ENCODE data around the gene MAPRE2. TPM values are rescaled to one million over a fixed set of nuclear protein-coding genes. Genes with fewer than 3 reads are reported as not detected.

The MAPRE2 gene
- polyA plus RNA-seq, 1 donor from 2014 or later, result 58.9 TPM

DNA sequence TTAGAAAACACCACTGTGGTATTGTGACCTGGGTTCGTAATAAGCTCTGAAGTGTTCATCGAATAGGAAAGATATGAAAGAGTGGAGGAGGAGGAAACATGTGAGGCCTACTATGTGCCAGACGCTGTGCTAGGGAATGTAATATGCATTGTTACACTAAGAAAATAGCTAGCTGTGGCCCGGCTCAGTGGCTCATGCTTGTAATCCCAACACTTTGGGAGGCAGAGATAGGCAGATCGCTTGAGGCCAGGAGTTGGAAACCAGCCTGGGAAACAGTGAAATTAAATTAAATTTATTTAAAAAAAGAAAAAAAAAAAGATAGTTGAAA is 150.4 kb downstream of the MAPRE2 start:
- TF ChIP-seq EZH2 (IDR thresholded peaks at IDR 0.05; ENCODE audit: borderline replicate concordance, insufficient read depth, low read length, poor library complexity, severe bottlenecking), result no peak
- TF ChIP-seq RAD21 (conservative IDR thresholded peaks at IDR 0.05), result no peak
- no peak for TF ChIP-seq SMC3 (conservative IDR thresholded peaks at IDR 0.05; ENCODE audit: poor library complexity)
- TF ChIP-seq, protein P1, sequence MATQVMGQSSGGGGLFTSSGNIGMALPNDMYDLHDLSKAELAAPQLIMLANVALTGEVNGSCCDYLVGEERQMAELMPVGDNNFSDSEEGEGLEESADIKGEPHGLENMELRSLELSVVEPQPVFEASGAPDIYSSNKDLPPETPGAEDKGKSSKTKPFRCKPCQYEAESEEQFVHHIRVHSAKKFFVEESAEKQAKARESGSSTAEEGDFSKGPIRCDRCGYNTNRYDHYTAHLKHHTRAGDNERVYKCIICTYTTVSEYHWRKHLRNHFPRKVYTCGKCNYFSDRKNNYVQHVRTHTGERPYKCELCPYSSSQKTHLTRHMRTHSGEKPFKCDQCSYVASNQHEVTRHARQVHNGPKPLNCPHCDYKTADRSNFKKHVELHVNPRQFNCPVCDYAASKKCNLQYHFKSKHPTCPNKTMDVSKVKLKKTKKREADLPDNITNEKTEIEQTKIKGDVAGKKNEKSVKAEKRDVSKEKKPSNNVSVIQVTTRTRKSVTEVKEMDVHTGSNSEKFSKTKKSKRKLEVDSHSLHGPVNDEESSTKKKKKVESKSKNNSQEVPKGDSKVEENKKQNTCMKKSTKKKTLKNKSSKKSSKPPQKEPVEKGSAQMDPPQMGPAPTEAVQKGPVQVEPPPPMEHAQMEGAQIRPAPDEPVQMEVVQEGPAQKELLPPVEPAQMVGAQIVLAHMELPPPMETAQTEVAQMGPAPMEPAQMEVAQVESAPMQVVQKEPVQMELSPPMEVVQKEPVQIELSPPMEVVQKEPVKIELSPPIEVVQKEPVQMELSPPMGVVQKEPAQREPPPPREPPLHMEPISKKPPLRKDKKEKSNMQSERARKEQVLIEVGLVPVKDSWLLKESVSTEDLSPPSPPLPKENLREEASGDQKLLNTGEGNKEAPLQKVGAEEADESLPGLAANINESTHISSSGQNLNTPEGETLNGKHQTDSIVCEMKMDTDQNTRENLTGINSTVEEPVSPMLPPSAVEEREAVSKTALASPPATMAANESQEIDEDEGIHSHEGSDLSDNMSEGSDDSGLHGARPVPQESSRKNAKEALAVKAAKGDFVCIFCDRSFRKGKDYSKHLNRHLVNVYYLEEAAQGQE (IDR thresholded peaks at IDR 0.05; ENCODE audit: borderline replicate concordance), result no peak
- no peak for TF ChIP-seq POLR2AphosphoS5 (IDR thresholded peaks at IDR 0.05)
- TF ChIP-seq, protein P2, sequence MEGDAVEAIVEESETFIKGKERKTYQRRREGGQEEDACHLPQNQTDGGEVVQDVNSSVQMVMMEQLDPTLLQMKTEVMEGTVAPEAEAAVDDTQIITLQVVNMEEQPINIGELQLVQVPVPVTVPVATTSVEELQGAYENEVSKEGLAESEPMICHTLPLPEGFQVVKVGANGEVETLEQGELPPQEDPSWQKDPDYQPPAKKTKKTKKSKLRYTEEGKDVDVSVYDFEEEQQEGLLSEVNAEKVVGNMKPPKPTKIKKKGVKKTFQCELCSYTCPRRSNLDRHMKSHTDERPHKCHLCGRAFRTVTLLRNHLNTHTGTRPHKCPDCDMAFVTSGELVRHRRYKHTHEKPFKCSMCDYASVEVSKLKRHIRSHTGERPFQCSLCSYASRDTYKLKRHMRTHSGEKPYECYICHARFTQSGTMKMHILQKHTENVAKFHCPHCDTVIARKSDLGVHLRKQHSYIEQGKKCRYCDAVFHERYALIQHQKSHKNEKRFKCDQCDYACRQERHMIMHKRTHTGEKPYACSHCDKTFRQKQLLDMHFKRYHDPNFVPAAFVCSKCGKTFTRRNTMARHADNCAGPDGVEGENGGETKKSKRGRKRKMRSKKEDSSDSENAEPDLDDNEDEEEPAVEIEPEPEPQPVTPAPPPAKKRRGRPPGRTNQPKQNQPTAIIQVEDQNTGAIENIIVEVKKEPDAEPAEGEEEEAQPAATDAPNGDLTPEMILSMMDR (IDR thresholded peaks at IDR 0.05; ENCODE audit: poor library complexity, severe bottlenecking), result no peak
- TF ChIP-seq EP300 (conservative IDR thresholded peaks at IDR 0.05; ENCODE audit: poor library complexity, severe bottlenecking), result no peak
- no peak for TF ChIP-seq MXI1 (conservative IDR thresholded peaks at IDR 0.05; ENCODE audit: poor library complexity, severe bottlenecking)
- TF ChIP-seq TAF1 (IDR thresholded peaks at IDR 0.05; ENCODE audit: low read depth), result no peak
- H3K36me3 ChIP-seq (ENCODE audit: insufficient read depth, low read length), result no peaks in the 10 kb centered on the region
- H4K20me1 ChIP-seq (ENCODE audit: insufficient read depth), result no peaks in the 10 kb centered on the region
- no peak overlapping the region for H3K27ac ChIP-seq (ENCODE audit: low read length)
- no peaks in the 10 kb centered on the region for H3F3A ChIP-seq (ENCODE audit: insufficient read depth, low read length, poor library complexity, severe bottlenecking)
- no peaks in the 10 kb centered on the region for H3K27me3 ChIP-seq (ENCODE audit: insufficient read depth, low read depth, low read length)
- no peak overlapping the region for H3K4me2 ChIP-seq (ENCODE audit: low read length)
- H3K9ac ChIP-seq (ENCODE audit: low read length), result no peak overlapping the region
- no peak overlapping the region for H3K4me3 ChIP-seq (ENCODE audit: low read length)
- no peaks in the 10 kb centered on the region for H3K9me3 ChIP-seq (ENCODE audit: low read length)
- no peaks in the 10 kb centered on the region for H3K9me2 ChIP-seq (ENCODE audit: insufficient read depth, low read length)
- no peaks in the 10 kb centered on the region for H3K79me2 ChIP-seq (replicated peaks; ENCODE audit: insufficient read depth, low read length)
- H2AFZ ChIP-seq (ENCODE audit: low read depth, low read length), result no peak overlapping the region

DNA sequence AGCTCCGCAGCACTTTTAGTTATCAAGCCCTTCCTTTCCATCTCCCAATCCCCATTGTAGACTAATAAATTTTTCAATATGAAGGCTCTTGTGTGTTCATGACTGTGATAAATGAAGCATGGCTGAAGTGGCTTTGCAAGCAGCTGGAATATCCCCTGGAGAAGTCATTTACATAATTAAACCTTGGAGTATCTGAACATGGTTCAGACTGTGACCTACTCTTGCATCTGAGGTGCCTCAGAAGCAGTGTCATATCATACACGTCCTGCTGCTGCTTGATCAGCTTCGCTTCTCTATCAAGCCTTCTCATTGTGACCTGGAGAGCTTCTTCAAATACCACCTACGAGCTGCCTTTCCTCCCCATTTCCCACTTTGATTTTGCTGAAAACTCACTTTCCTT is 151.2 kb downstream of the MAPRE2 start:
- no peak for TF ChIP-seq TAF1 (IDR thresholded peaks at IDR 0.05; ENCODE audit: low read depth)
- no peak for TF ChIP-seq EZH2 (IDR thresholded peaks at IDR 0.05; ENCODE audit: borderline replicate concordance, insufficient read depth, low read length, poor library complexity, severe bottlenecking)
- no peak for TF ChIP-seq EP300 (conservative IDR thresholded peaks at IDR 0.05; ENCODE audit: poor library complexity, severe bottlenecking)
- no peak for TF ChIP-seq SMC3 (conservative IDR thresholded peaks at IDR 0.05; ENCODE audit: poor library complexity)
- TF ChIP-seq RAD21 (conservative IDR thresholded peaks at IDR 0.05), result no peak
- TF ChIP-seq, protein P1 (IDR thresholded peaks at IDR 0.05; ENCODE audit: borderline replicate concordance), result no peak
- H2AFZ ChIP-seq (ENCODE audit: low read depth, low read length), result no peak overlapping the region
- no peak overlapping the region for H3K27ac ChIP-seq (ENCODE audit: low read length)
- no peaks in the 10 kb centered on the region for H3K27me3 ChIP-seq (ENCODE audit: insufficient read depth, low read depth, low read length)
- no peaks in the 10 kb centered on the region for H3K79me2 ChIP-seq (replicated peaks; ENCODE audit: insufficient read depth, low read length)
- H3F3A ChIP-seq (ENCODE audit: insufficient read depth, low read length, poor library complexity, severe bottlenecking), result no peaks in the 10 kb centered on the region
- H3K9me3 ChIP-seq (ENCODE audit: low read length), result no peaks in the 10 kb centered on the region
- H4K20me1 ChIP-seq (ENCODE audit: insufficient read depth), result no peaks in the 10 kb centered on the region
- H3K9me2 ChIP-seq (ENCODE audit: insufficient read depth, low read length), result no peaks in the 10 kb centered on the region
- no peak overlapping the region for H3K9ac ChIP-seq (ENCODE audit: low read length)
- H3K4me2 ChIP-seq (ENCODE audit: low read length), result no peak overlapping the region
- H3K4me3 ChIP-seq (ENCODE audit: low read length), result no peak overlapping the region
- H3K36me3 ChIP-seq (ENCODE audit: insufficient read depth, low read length), result no peaks in the 10 kb centered on the region

Small RNAs within 50 kb of the gene (small RNA-seq; reads per million reads assigned to genes)
- gene AC015967.2, result 0 reads per million in 3 experiments

Other genes with a start within 250 kb of the MAPRE2 start
- 58.7 and 65.2 TPM in 2 replicates for gene ZNF397, start 199.6 kb downstream of the MAPRE2 start, polyA plus RNA-seq
- gene ZSCAN30, start 248.8 kb downstream of the MAPRE2 start, polyA plus RNA-seq, result 25.4 and 30.6 TPM in 2 replicates